Loucy (cell line): Measurements from ENCODE around the gene HNRNPDL.

Experiments used
- EZH2phosphoT487 ChIP-seq: fragments of 200-600 bp; IDR thresholded peaks from 2 replicates; pipeline ENCODE4 v1.6.1; 2018; ENCODE audit warnings: antibody characterized with exemption, mild to moderate bottlenecking, moderate library complexity, borderline replicate concordance
- TF ChIP-seq, protein P1 (sequence below): fragments of 200-600 bp; sonication (generic); conservative IDR thresholded peaks from 2 replicates; pipeline ENCODE4 v1.5.1; 2014; ENCODE audit warnings: mild to moderate bottlenecking, antibody characterized with exemption, low read length

DNA sequence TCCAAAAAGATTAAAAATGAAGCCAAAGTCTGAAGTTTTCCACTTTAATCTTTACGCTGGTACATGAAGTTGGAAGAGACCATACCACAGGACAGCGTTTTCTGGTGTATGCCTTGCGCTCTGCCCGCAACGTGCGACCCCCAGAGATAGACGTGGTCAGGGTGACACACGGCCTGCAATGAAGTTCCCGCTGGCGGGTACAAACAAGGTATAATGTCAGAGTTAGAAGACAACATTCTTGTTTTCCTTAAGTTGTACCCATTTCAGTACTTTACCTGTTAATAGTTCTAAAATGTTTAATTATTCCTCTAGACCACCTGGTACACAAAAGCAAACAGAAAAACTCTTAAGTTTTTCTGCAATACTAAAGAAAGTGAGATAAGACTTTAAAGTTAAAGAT lies 4.8 kb downstream of the HNRNPDL start:
- TF ChIP-seq, protein P1, sequence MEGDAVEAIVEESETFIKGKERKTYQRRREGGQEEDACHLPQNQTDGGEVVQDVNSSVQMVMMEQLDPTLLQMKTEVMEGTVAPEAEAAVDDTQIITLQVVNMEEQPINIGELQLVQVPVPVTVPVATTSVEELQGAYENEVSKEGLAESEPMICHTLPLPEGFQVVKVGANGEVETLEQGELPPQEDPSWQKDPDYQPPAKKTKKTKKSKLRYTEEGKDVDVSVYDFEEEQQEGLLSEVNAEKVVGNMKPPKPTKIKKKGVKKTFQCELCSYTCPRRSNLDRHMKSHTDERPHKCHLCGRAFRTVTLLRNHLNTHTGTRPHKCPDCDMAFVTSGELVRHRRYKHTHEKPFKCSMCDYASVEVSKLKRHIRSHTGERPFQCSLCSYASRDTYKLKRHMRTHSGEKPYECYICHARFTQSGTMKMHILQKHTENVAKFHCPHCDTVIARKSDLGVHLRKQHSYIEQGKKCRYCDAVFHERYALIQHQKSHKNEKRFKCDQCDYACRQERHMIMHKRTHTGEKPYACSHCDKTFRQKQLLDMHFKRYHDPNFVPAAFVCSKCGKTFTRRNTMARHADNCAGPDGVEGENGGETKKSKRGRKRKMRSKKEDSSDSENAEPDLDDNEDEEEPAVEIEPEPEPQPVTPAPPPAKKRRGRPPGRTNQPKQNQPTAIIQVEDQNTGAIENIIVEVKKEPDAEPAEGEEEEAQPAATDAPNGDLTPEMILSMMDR: no peak
- no peak for TF ChIP-seq EZH2phosphoT487
